ENCODE data around the gene ANKRD11.
A peak's percentile ranks its signal among the peaks of the same experiment; 100 is the strongest.

Gene ANKRD11

GRCh38 chr16:89350701-89351380 is 139.5 kb downstream of the ANKRD11 start:
- Mint-ChIP-seq H3K36me3 (peaks cover 67% of the 10 kb centered on the region), H3K9me3 (no peaks in the 10 kb centered on the region), H3K27ac (peak overlapping the region; percentile 64), H3K4me1 (peaks cover 87% of the 10 kb centered on the region), H3K4me3 (peak overlapping the region; percentile 2)
- DNase-seq (ENCODE audit: low spot score in 2 of 2) (no peak), ATAC-seq (peak; percentile 95)

- no peak for DNase-seq (ENCODE audit: low spot score in 2 of 2)
- Mint-ChIP-seq H3K27ac (peak overlapping the region; percentile 64), H3K9me3 (no peaks in the 10 kb centered on the region), H3K36me3 (peaks cover 62% of the 10 kb centered on the region), H3K4me3 (peak overlapping the region; percentile 2), H3K4me1 (peaks cover 86% of the 10 kb centered on the region)
- peak; percentile 47 for ATAC-seq
Measured at GRCh38 chr16:89349947-89350633, 140.3 kb downstream of the ANKRD11 start.

- ATAC-seq: no peak
- peak overlapping the region; percentile 37 for H3K27ac Mint-ChIP-seq
Measured at GRCh38 chr16:89347807-89348206, 142.6 kb downstream of the ANKRD11 start.

GRCh38 chr16:89346869-89347268 is 143.5 kb downstream of the ANKRD11 start:
- H3K27ac Mint-ChIP-seq: peak overlapping the region; percentile 4
- DNase-seq (ENCODE audit: low spot score in 2 of 2): no peak

More at GRCh38 chr16:89347807-89348206, 142.6 kb downstream of the ANKRD11 start:
- no peaks in the 10 kb centered on the region for H3K9me3 Mint-ChIP-seq
- no peak for DNase-seq (ENCODE audit: low spot score in 2 of 2)
- peaks cover 66% of the 10 kb centered on the region for H3K36me3 Mint-ChIP-seq
- H3K4me3 Mint-ChIP-seq: peak overlapping the region; percentile 0
- H3K4me1 Mint-ChIP-seq: peaks cover 86% of the 10 kb centered on the region

GRCh38 chr16:89345642-89346150 is 144.7 kb downstream of the ANKRD11 start:
- Mint-ChIP-seq H3K4me1 (peaks cover 83% of the 10 kb centered on the region), H3K4me3 (no peak overlapping the region), H3K36me3 (peaks cover 63% of the 10 kb centered on the region)

More at GRCh38 chr16:89346869-89347268, 143.5 kb downstream of the ANKRD11 start:
- ATAC-seq: no peak
- H3K36me3 Mint-ChIP-seq: peaks cover 63% of the 10 kb centered on the region
- H3K4me1 Mint-ChIP-seq: peaks cover 83% of the 10 kb centered on the region
- H3K4me3 Mint-ChIP-seq: peak overlapping the region; percentile 0
- no peaks in the 10 kb centered on the region for H3K9me3 Mint-ChIP-seq

GRCh38 chr16:89344846-89345611 is 145.3 kb downstream of the ANKRD11 start:
- Mint-ChIP-seq H3K9me3 (no peaks in the 10 kb centered on the region), H3K27ac (peak overlapping the region; percentile 34), H3K4me3 (no peak overlapping the region), H3K36me3 (peaks cover 62% of the 10 kb centered on the region), H3K4me1 (peaks cover 83% of the 10 kb centered on the region)
- ATAC-seq (no peak), DNase-seq (ENCODE audit: low spot score in 2 of 2) (no peak)

More at GRCh38 chr16:89345642-89346150, 144.7 kb downstream of the ANKRD11 start:
- no peak for ATAC-seq
- peak overlapping the region; percentile 4 for H3K27ac Mint-ChIP-seq
- DNase-seq (ENCODE audit: low spot score in 2 of 2): no peak
- H3K9me3 Mint-ChIP-seq: no peaks in the 10 kb centered on the region

GRCh38 chr16:89344458-89344834 is 145.9 kb downstream of the ANKRD11 start:
- no peak for DNase-seq (ENCODE audit: low spot score in 2 of 2)
- Mint-ChIP-seq H3K27ac (peak overlapping the region; percentile 70), H3K4me3 (no peak overlapping the region), H3K9me3 (no peaks in the 10 kb centered on the region), H3K4me1 (peaks cover 81% of the 10 kb centered on the region), H3K36me3 (peaks cover 60% of the 10 kb centered on the region)
- ATAC-seq: no peak

GRCh38 chr16:89343501-89344457 is 146.6 kb downstream of the ANKRD11 start:
- Mint-ChIP-seq H3K9me3 (no peaks in the 10 kb centered on the region), H3K4me3 (no peak overlapping the region), H3K4me1 (peaks cover 79% of the 10 kb centered on the region), H3K27ac (peak overlapping the region; percentile 70), H3K36me3 (peaks cover 62% of the 10 kb centered on the region)
- DNase-seq (ENCODE audit: low spot score in 2 of 2): no peak
- ATAC-seq: no peak

- Mint-ChIP-seq H3K4me3 (no peak overlapping the region), H3K36me3 (peaks cover 55% of the 10 kb centered on the region), H3K4me1 (peaks cover 71% of the 10 kb centered on the region), H3K27ac (peak overlapping the region; percentile 76), H3K9me3 (no peaks in the 10 kb centered on the region)
- DNase-seq (ENCODE audit: low spot score in 2 of 2) (no peak), ATAC-seq (peak; percentile 47)
Measured at GRCh38 chr16:89341697-89342694, 148.4 kb downstream of the ANKRD11 start.

- H3K4me3 Mint-ChIP-seq: no peak overlapping the region
- peak overlapping the region; percentile 80 for H3K27ac Mint-ChIP-seq
Measured at GRCh38 chr16:89341279-89341678, 149.1 kb downstream of the ANKRD11 start.

GRCh38 chr16:89338863-89339262 is 151.5 kb downstream of the ANKRD11 start:
- Mint-ChIP-seq H3K9me3 (no peaks in the 10 kb centered on the region), H3K27ac (peak overlapping the region; percentile 43), H3K36me3 (peaks cover 50% of the 10 kb centered on the region), H3K4me1 (peaks cover 66% of the 10 kb centered on the region), H3K4me3 (no peak overlapping the region)
- ATAC-seq (no peak), DNase-seq (ENCODE audit: low spot score in 2 of 2) (no peak)

More at GRCh38 chr16:89341279-89341678, 149.1 kb downstream of the ANKRD11 start:
- ATAC-seq (no peak), DNase-seq (ENCODE audit: low spot score in 2 of 2) (no peak)
- Mint-ChIP-seq H3K9me3 (no peaks in the 10 kb centered on the region), H3K36me3 (peaks cover 49% of the 10 kb centered on the region), H3K4me1 (peaks cover 66% of the 10 kb centered on the region)

- Mint-ChIP-seq H3K4me3 (no peak overlapping the region), H3K27ac (peak overlapping the region; percentile 43), H3K9me3 (no peaks in the 10 kb centered on the region), H3K36me3 (peaks cover 46% of the 10 kb centered on the region), H3K4me1 (peaks cover 67% of the 10 kb centered on the region)
- DNase-seq (ENCODE audit: low spot score in 2 of 2) (no peak), ATAC-seq (no peak)
Measured at GRCh38 chr16:89337965-89338364, 152.4 kb downstream of the ANKRD11 start.

- peaks cover 71% of the 10 kb centered on the region for H3K4me1 Mint-ChIP-seq
- ATAC-seq: no peak
- no peak overlapping the region for H3K4me3 Mint-ChIP-seq
- H3K27ac Mint-ChIP-seq: peak overlapping the region; percentile 54
- no peak for DNase-seq (ENCODE audit: low spot score in 2 of 2)
- no peaks in the 10 kb centered on the region for H3K9me3 Mint-ChIP-seq
- H3K36me3 Mint-ChIP-seq: peaks cover 45% of the 10 kb centered on the region
Measured at GRCh38 chr16:89335803-89336485, 154.4 kb downstream of the ANKRD11 start.

All from stimulated activated effector memory CD8-positive, alpha-beta T cell treated with anti-CD3 and anti-CD28 coated beads, Interleukin-12 subunit alpha, Interleukin-12 subunit beta, amount 100 ng/mL, for 72 hours (primary cell).